HG03196 (cell line): ENCODE measurements around the gene ORMDL1.
"Not testable (repeated sequence)": the region's sequence is repeated elsewhere in the genome, so short reads cannot be mapped to it uniquely, and the experiment has no call there.

Experiments used
- ATAC-seq: cut with Tn5 transposase; IDR thresholded peaks from one replicate; pipeline ENCODE4 v1.9.1; 2021; ENCODE audit not compliant: unreplicated experiment

Gene ORMDL1

GRCh38 chr2:189772212-189772611, 11.9 kb downstream of the ORMDL1 start:
- no peak for ATAC-seq

DNA sequence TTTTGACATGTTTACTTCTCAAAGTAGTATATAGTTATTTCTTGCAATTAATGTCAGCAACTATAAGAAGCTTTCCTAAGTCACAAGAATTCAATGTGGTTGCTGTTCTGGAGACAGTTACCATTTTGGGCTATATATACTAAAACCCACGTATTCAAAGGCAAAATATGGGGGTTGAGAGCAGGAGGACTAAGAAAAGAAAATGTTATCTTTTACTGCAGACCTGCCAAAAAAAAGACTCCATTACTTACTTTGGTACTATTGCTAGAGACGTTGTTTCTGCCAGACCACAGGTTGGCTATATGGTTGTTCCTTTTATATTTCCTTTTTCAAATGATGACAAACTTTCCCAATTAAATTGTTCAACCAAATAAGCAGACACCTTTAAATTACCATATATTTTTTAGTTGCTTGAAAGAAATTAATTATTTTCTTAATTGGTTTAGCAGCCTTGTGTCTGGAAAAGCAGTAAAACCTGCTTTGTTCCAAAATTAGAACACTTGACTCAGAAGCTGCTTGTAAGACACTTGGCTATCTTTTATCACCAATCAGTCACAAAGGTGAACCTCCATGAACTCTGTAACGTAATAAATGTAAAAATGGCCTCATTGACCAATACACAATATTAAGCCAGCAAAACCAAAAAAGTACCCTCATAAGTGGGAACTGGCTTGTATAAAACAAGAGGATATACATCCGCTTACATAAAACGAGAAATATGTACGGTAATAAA, 13.4 kb downstream of the ORMDL1 start:
- no peak for ATAC-seq

DNA sequence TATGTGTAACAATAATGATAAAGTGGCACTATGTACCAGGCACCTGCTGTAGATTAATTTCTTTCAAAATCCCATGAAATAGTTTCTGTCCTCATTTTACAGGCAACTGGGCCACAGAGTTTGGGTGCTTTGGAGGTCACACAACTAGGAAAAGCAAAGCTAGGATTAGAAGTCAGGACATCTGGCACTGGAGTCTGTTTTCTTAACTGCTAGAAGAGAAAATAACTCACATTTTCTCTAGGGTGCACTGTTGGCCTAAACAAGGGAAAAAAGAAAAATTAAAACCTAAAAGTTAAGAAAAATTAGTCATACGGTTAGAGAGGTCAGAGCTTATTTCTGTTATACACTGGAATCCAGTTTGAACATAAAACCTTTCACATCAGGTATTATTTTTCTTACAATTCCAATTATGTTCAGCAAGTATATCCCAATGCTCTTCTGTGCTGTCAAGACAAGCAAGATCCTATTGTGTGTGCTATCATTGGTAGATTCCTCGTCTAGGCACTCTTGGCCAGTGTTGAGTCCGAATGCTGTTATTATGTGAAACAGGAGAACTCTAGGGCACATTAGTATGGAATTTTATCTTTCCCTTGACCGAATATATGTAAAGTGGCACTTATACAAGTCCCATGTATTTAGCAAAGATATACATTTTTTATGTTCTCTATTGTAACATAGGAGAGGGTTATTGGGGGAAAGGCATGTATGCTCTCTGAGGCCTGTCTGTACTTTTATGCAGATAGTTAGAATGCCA, 20.1 kb downstream of the ORMDL1 start:
- no peak for ATAC-seq

GRCh38 chr2:189762551-189763298, 21.4 kb downstream of the ORMDL1 start, which contains the start of gene OSGEPL1:
TSS of gene OSGEPL1 (minus strand) at chr2:189762792. CDS start at chr2:189761640, 1,152 bp downstream.
- ATAC-seq: peak; percentile 97

DNA sequence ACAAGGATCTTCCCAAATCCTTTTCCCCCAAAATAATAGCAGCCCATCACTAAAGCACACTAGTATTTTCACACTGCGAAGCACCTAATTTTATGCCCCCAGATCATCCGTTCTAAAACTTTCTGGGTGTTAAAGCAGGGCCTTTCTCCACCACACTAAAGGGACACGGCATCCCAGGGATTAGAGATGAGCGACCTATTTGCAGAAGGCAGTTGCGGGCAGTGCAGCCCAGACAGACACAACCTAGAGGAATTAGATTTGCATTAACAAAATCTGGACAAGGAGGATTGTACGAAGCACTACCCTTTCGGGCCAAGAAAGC, 21.9 kb downstream of the ORMDL1 start:
- ATAC-seq: no peak

GRCh38 chr2:189760154-189760553, 24.0 kb downstream of the ORMDL1 start:
- ATAC-seq: not testable (repeated sequence)

- no peak for ATAC-seq
These were observed 27.7 kb downstream of the ORMDL1 start for GRCh38 chr2:189756311-189756952.

- no peak for ATAC-seq
These were observed 33.0 kb downstream of the ORMDL1 start for GRCh38 chr2:189751080-189751658.

- no peak for ATAC-seq
These were observed 54.7 kb downstream of the ORMDL1 start for GRCh38 chr2:189729430-189729829.

- ATAC-seq: no peak
These were observed 57.3 kb downstream of the ORMDL1 start for GRCh38 chr2:189726849-189727248.

DNA sequence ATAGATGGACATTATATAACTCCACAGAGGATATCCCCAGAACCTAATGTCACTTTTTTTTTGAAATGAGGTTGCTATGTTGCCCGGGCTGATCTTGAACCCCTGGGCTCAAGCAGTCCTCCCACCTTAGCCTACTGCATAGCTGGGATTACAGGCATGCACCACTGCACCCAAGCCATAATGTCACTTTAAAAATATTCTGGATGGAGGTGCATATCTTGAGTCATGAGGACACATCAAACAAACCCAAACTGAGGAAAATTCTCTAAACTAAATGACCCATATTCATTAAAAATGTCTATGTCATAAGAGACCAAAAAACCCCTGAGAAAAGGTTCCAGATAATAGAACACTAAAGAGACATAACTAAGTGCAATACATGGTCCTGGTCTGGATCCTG, 57.9 kb downstream of the ORMDL1 start:
- no peak for ATAC-seq

DNA sequence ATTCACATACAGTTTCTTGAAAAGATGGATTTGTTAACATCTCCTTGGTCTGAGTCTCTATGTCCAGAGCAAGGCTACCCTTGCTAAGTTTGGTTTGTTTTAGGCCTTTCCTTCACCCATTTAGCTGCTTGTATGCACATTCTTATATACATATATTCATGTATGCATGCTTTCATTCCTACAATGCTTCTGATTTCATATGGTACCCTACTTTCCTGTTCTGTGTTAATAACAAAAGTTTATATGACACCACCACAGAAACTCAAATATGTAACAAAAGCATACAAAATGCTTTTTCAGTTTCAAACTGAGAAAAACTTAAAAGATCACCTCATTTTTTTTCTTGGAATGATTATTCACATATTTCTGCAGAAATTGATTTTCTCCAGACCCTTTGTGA, 60.9 kb downstream of the ORMDL1 start:
- no peak for ATAC-seq
